Fibroblast of lung (primary cell): ENCODE results near the gene DLGAP4. TPM values are rescaled to one million over a fixed set of nuclear protein-coding genes. Genes with fewer than 3 reads are reported as not detected.

Experiments
- DNase-seq, 2 donors: peaks; one replicate each; pipeline versions ENCODE4 v3.0.0 to v3.0.0-alpha.2; 2010; ENCODE audit warnings: low read depth in 2 of 2
- H2AFZ ChIP-seq: 2 replicates; pipeline ENCODE4 v1.5.1; 2012; ENCODE audit warnings: low read length, control low read depth, inconsistent platforms
- H3K27ac ChIP-seq: 2 replicates; pipeline ENCODE4 v1.5.1; 2011; ENCODE audit warnings: low read length, control low read depth; ENCODE audit not compliant: insufficient read depth
- H3K27me3 ChIP-seq: 2 replicates; pipeline ENCODE4 v1.5.1; 2011; ENCODE audit warnings: mild to moderate bottlenecking, low read length; ENCODE audit not compliant: control insufficient read depth, insufficient read depth
- H3K36me3 ChIP-seq: 2 replicates; pipeline ENCODE4 v1.5.1; 2011; ENCODE audit warnings: low read length; ENCODE audit not compliant: control insufficient read depth, insufficient read depth
- H3K4me1 ChIP-seq: 2 replicates; pipeline ENCODE4 v1.5.1; 2011; ENCODE audit warnings: low read length; ENCODE audit not compliant: control insufficient read depth, insufficient read depth; ENCODE audit errors: extremely low read depth
- H3K4me2 ChIP-seq: 2 replicates; pipeline ENCODE4 v1.5.1; 2011; ENCODE audit warnings: low read length, control low read depth; ENCODE audit not compliant: insufficient read depth; ENCODE audit errors: extremely low read depth
- H3K4me3 ChIP-seq, 4 experiments: fragments of 200-600 bp in 1 of 4; sonication (generic) in 1 of 4; replicated peaks in 1 of 4; 2 replicates each; pipeline ENCODE4 v1.5.1; 2011 to 2016; ENCODE audit warnings: low read length in 4 of 4, low read depth in 3 of 4, mild to moderate bottlenecking in 3 of 4, control low read depth in 2 of 4, inconsistent platforms in 1 of 4, mixed read lengths in 1 of 4; ENCODE audit not compliant: insufficient read depth in 1 of 4; ENCODE audit errors: control extremely low read depth in 1 of 4
- H3K79me2 ChIP-seq: 2 replicates; pipeline ENCODE4 v1.5.1; 2012; ENCODE audit warnings: mild to moderate bottlenecking, low read length, inconsistent platforms; ENCODE audit not compliant: control insufficient read depth, insufficient read depth
- H3K9ac ChIP-seq: 2 replicates; pipeline ENCODE4 v1.5.1; 2011; ENCODE audit warnings: mild to moderate bottlenecking, low read length, control low read depth; ENCODE audit not compliant: insufficient read depth
- H3K9me3 ChIP-seq: 2 replicates; pipeline ENCODE4 v1.5.1; 2012; ENCODE audit warnings: low read depth, low read length; ENCODE audit not compliant: control insufficient read depth, insufficient read depth
- H4K20me1 ChIP-seq: 2 replicates; pipeline ENCODE4 v1.5.1; 2011; ENCODE audit warnings: low read length; ENCODE audit not compliant: control insufficient read depth, insufficient read depth; ENCODE audit errors: extremely low read depth
- EZH2 ChIP-seq: IDR thresholded peaks from 2 replicates; pipeline ENCODE4 v1.5.1; 2012; ENCODE audit warnings: low read length, control low read depth, mild to moderate bottlenecking; ENCODE audit errors: missing control alignments
- polyA plus RNA-seq, 2 donors: library from polyadenylated mRNA; depleted of rRNA in 1 of 2; stranded (reverse) in 1 of 2; unstranded in 1 of 2; fragments of >200 nt; gene quantifications; 2 replicates each; pipeline ENCODE4 v1.2.1, GENCODE V29; 2011 to 2012; ENCODE audit warnings: missing spikeins in 1 of 2
- total RNA-seq: library from RNA; depleted of rRNA; stranded (reverse); fragments of >200 nt; gene quantifications from 2 replicates; pipeline ENCODE4 v1.2.1, GENCODE V29; 2014
- TF ChIP-seq, protein P1 (sequence below), 2 donors: IDR thresholded peaks in 1 of 2; conservative IDR thresholded peaks in 1 of 2; 1 replicate in 1 of 2; 2 replicates in 1 of 2; pipeline ENCODE4 v1.5.1; 2011 to 2012; ENCODE audit warnings: low read length in 2 of 2, control low read depth in 1 of 2, inconsistent platforms in 1 of 2, low read depth in 1 of 2, mild to moderate bottlenecking in 1 of 2

Gene DLGAP4
- total and polyA plus RNA-seq, 2 donors (not counting 1 experiment from before 2014, with no cell fraction given): 25.9 to 26.9 TPM

DNA sequence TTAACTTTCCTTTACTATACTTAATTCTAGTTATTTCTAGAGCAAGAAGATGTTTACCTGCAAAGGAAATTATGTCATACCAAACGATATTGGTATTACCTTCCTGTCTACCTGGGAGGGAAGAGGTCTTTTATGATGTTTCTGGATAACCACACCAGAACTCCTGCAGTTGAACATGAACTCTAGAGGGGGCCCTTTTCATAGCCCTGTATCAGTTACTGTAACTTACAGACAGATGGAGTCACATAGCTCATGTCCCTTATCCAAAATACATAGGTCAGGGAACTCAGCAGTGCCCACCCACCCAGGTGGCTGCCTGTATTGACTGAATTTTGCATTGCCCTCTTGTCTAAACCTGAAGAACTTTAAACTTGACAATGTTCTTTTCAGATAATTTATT lies 200.1 kb downstream of the DLGAP4 start:
- Histone ChIP-seq H3K4me3 (no peak overlapping the region), H3K9ac (no peak overlapping the region), H3K27me3 (no peaks in the 10 kb centered on the region), H4K20me1 (no peaks in the 10 kb centered on the region), H3K9me3 (no peaks in the 10 kb centered on the region), H2AFZ (no peak overlapping the region), H3K36me3 (peaks cover 8% of the 10 kb centered on the region), H3K4me2 (no peak overlapping the region), H3K79me2 (peaks cover 18% of the 10 kb centered on the region), H3K4me1 (peaks cover 3% of the 10 kb centered on the region), H3K27ac (no peak overlapping the region)
- peak in 1 of 2 donors; percentile 25 for DNase-seq
- TF ChIP-seq, protein P1, sequence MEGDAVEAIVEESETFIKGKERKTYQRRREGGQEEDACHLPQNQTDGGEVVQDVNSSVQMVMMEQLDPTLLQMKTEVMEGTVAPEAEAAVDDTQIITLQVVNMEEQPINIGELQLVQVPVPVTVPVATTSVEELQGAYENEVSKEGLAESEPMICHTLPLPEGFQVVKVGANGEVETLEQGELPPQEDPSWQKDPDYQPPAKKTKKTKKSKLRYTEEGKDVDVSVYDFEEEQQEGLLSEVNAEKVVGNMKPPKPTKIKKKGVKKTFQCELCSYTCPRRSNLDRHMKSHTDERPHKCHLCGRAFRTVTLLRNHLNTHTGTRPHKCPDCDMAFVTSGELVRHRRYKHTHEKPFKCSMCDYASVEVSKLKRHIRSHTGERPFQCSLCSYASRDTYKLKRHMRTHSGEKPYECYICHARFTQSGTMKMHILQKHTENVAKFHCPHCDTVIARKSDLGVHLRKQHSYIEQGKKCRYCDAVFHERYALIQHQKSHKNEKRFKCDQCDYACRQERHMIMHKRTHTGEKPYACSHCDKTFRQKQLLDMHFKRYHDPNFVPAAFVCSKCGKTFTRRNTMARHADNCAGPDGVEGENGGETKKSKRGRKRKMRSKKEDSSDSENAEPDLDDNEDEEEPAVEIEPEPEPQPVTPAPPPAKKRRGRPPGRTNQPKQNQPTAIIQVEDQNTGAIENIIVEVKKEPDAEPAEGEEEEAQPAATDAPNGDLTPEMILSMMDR (conservative IDR thresholded peaks at IDR 0.05 in 1 of 2, IDR thresholded peaks at IDR 0.05 in 1 of 2; ENCODE audit: low read depth in 1 of 2, low read length in 2 of 2): peak; percentile 27 to 49
- TF ChIP-seq EZH2: no peak

DNA sequence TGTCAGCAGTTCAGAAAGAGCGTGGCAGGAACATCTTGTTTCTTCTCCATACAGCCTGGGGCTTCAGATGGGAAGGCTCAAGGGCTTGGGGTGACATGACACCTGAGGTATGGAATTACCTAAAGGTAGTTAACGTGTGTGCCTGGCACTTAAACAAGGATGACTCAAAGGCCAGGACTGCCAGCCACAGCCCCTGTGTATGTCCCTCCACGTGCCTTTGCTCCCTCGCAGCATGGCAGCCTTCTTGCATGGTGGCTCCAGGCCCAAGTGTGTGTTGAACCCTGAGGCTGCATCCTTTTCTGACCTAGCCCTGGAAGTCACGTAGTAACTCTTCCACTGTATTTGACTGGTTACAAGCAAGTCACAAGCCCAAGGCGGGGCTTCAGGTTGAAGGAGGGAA lies 201.6 kb downstream of the DLGAP4 start:
- Histone ChIP-seq H3K4me2 (no peak overlapping the region), H3K9ac (no peak overlapping the region), H3K27ac (no peak overlapping the region), H3K9me3 (no peaks in the 10 kb centered on the region), H2AFZ (no peak overlapping the region), H3K79me2 (peaks cover 17% of the 10 kb centered on the region), H3K27me3 (no peaks in the 10 kb centered on the region), H4K20me1 (no peaks in the 10 kb centered on the region), H3K4me1 (peaks cover 3% of the 10 kb centered on the region), H3K4me3 (no peak overlapping the region), H3K36me3 (peaks cover 13% of the 10 kb centered on the region)
- DNase-seq: no peak
- TF ChIP-seq EZH2: no peak
- TF ChIP-seq, protein P1 (conservative IDR thresholded peaks at IDR 0.05 in 1 of 2, IDR thresholded peaks at IDR 0.05 in 1 of 2; ENCODE audit: low read depth in 1 of 2, low read length in 2 of 2): no peak

DNA sequence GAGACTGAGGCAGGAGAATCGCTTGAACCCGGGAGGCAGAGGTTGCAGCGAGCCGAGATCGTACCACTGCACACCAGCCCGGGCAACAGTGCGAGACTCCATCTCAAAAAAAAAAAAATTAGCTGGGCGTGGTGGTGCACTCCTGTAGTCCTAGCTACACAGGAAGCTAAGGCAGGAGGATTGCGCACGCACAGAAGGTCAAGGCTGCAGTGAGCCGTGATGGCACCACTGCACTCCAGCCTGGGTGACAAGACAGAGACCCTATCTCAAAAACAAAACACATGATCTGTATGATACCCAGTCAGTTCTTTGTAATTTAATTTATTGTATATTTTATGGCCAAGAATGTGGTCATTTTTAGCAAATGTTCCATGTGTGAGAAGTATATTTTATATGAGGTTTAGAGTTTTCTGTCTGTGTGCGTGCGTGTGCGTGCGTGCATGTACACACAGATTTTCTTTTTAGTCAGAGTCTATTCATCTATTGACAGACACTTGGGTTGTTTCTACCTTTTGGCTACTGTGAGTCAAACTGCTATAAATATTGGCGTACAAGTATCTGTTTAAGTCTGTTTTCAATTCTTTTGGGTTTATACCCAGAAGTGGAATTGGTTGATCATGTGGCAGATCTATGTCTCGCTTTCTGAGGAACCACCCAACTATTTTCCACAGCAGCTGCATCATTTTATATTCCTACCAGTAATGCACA lies 213.0 kb downstream of the DLGAP4 start:
- Histone ChIP-seq H3K27me3 (no peaks in the 10 kb centered on the region), H3K79me2 (peaks cover 4% of the 10 kb centered on the region), H2AFZ (no peak overlapping the region), H3K4me1 (no peaks in the 10 kb centered on the region), H3K9me3 (no peaks in the 10 kb centered on the region), H3K9ac (no peak overlapping the region), H3K4me3 (no peak overlapping the region), H3K27ac (no peak overlapping the region), H3K36me3 (peaks cover 8% of the 10 kb centered on the region), H3K4me2 (no peak overlapping the region), H4K20me1 (no peaks in the 10 kb centered on the region)
- TF ChIP-seq EZH2: no peak
- TF ChIP-seq, protein P1 (conservative IDR thresholded peaks at IDR 0.05 in 1 of 2, IDR thresholded peaks at IDR 0.05 in 1 of 2; ENCODE audit: low read depth in 1 of 2, low read length in 2 of 2): no peak
- no peak for DNase-seq
